GM21367 (cell line): ENCODE measurements around the gene CES2.
"Not testable (repeated sequence)": the region's sequence is repeated elsewhere in the genome, so short reads cannot be mapped to it uniquely, and the experiment has no call there.

Source experiments
- ATAC-seq: cut with Tn5 transposase; IDR thresholded peaks from one replicate; pipeline ENCODE4 v1.9.1; 2021; ENCODE audit not compliant: unreplicated experiment

CES2 gene

GRCh38 chr16:66976746-66977145 is 41.4 kb downstream of the CES2 start:
- no peak for ATAC-seq

GRCh38 chr16:66977341-66978113 is 42.2 kb downstream of the CES2 start:
- ATAC-seq = peak; percentile 62

- no peak for ATAC-seq
Observed at GRCh38 chr16:66979011-66979717, 43.8 kb downstream of the CES2 start.

- no peak for ATAC-seq
Observed at GRCh38 chr16:66983033-66983432, 47.7 kb downstream of the CES2 start.

GRCh38 chr16:66984892-66985311 is 49.6 kb downstream of the CES2 start:
- no peak for ATAC-seq

- no peak for ATAC-seq
Observed at GRCh38 chr16:66986559-66986958, 51.2 kb downstream of the CES2 start.

GRCh38 chr16:66988197-66988788 is 53.0 kb downstream of the CES2 start, which contains the start of gene CES4A:
TSS of gene CES4A (plus strand) at chr16:66988589. CDS start at chr16:66988773, 184 bp downstream.
- ATAC-seq = no peak

- ATAC-seq = no peak
Observed at GRCh38 chr16:66991545-66992077, 56.3 kb downstream of the CES2 start.

GRCh38 chr16:66993558-66993957 is 58.2 kb downstream of the CES2 start:
- ATAC-seq = not testable (repeated sequence)
